ENCODE data around the gene AXL. TPM values are rescaled to one million over a fixed set of nuclear protein-coding genes. Genes with fewer than 3 reads are reported as not detected.
A peak's percentile ranks its signal among the peaks of the same experiment; 100 is the strongest.

The AXL gene
- total and polyA plus RNA-seq, 2 donors (not counting 3 experiments of a cell fraction or from before 2014, with no cell fraction given), result 86.9 to 172 TPM

DNA sequence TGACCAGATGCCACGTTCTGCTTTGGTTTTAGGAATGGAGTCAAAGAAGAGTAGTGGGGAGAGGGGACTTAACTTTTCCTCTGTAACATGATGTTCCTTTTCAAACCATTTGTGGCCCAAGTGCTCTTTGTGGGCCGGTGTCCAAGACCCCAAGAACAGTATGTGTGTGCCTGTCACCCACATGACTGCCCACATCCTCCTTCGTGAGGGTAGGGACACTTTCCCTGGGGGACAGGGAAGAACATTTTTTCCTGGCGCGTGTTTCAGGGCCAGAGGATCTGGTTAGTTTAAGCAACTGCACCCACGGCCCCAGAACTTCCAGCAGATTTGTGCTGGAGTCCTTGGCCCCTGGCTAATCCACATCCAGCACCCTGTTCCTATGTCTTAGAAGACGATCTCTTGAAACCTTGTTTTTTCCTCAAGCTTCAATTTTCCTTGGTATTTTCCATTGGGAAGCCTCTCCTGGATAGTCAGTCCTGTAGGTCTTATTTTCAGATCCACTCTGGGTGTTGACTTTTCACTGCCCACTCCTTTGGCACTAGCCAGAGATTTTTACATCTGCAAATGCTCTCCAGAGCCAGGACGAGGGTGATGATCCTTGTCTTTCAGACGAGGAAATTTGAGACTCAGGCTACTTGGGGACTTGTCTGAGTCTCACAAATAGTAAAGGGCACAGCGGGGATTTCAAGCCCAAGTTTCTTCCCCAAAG lies 80.2 kb downstream of the AXL start:
- DNase-seq (ENCODE audit: low read depth, low spot score) (no peak), FAIRE-seq (no peak)
- Histone ChIP-seq H3K27ac (ENCODE audit: insufficient read depth, low read depth, low read length) (peak overlapping the region; percentile 43), H3K9ac (replicated peaks; ENCODE audit: extremely low read depth, insufficient read depth, low read length) (no peak overlapping the region), H3K79me2 (ENCODE audit: control insufficient read depth, insufficient read depth, low read length) (peaks cover 4% of the 10 kb centered on the region), H3K27me3 (ENCODE audit: control insufficient read depth in 2 of 2, insufficient read depth in 2 of 2, low read length in 2 of 2) (no peaks in the 10 kb centered on the region), H3K4me3 (replicated peaks in 1 of 3; ENCODE audit: insufficient read depth in 1 of 3, low read depth in 1 of 3, low read length in 3 of 3) (no peak overlapping the region), H3K36me3 (ENCODE audit: control insufficient read depth in 2 of 2, extremely low read depth in 1 of 2, insufficient read depth in 2 of 2, low read length in 2 of 2) (peaks cover 53 to 79% of the 10 kb centered on the region in 2 experiments), H3K9me1 (replicated peaks; ENCODE audit: control insufficient read depth, extremely low read depth, insufficient read depth, low read length) (no peaks in the 10 kb centered on the region), H4K20me1 (replicated peaks; ENCODE audit: control insufficient read depth, extremely low read depth, insufficient read depth, low read length) (no peaks in the 10 kb centered on the region), H3K9me3 (replicated peaks; ENCODE audit: control insufficient read depth, insufficient read depth, low read length) (no peaks in the 10 kb centered on the region), H3K4me1 (ENCODE audit: control insufficient read depth, extremely low read depth, insufficient read depth, low read length) (no peaks in the 10 kb centered on the region), H3K4me2 (ENCODE audit: insufficient read depth, low read length) (no peak overlapping the region), H2AFZ (ENCODE audit: low read depth, low read length) (no peak overlapping the region)
- ChIA-PET POLR2A (no interaction called here), CTCF (interaction anchor here (1.6 to 3.7 kb wide), 2 partner anchors 9 to 95 kb away, joined by 5 to 20 read pairs; partner anchors contain the start of gene CCDC97)
- no TSS peak for BruUV-seq (replicated peaks)
- dilution Hi-C loops (cut with MboI; ENCODE audit: extremely low pct_ligation_motif_present, low sequenced_read_pairs) (no loop called here), intact Hi-C loops (cut with micrococcal nuclease) (no loop called here)
- TF ChIP-seq JUN (IDR thresholded peaks at IDR 0.05; ENCODE audit: borderline replicate concordance, insufficient read depth, insufficient read length, low read depth) (no peak), MYC (IDR thresholded peaks at IDR 0.05; ENCODE audit: low read depth, low read length) (no peak), EZH2 (IDR thresholded peaks at IDR 0.05; ENCODE audit: borderline replicate concordance, low read depth, low read length, severe bottlenecking) (no peak)
- TF ChIP-seq, protein P1, sequence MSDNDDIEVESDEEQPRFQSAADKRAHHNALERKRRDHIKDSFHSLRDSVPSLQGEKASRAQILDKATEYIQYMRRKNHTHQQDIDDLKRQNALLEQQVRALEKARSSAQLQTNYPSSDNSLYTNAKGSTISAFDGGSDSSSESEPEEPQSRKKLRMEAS (IDR thresholded peaks at IDR 0.05; ENCODE audit: insufficient read depth, insufficient read length), result no peak

DNA sequence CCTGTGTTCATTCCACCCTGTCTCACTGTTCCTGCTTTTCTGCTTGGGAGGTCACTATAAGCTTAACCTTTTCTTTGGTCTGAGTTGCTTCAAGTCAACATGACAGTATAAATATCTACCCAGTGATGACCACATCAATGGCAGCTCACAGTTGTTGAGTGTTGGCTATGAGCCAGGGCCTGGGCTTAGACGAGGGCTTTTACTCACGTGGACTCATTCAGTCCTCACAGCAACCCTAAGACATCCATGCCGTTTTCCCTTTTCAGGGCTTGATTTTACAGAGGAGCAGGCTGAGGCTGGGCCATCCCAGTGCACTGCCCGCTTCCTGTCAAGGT lies 80.7 kb downstream of the AXL start:
- Histone ChIP-seq H3K9me3 (replicated peaks; ENCODE audit: control insufficient read depth, insufficient read depth, low read length) (no peaks in the 10 kb centered on the region), H3K4me2 (ENCODE audit: insufficient read depth, low read length) (no peak overlapping the region), H2AFZ (ENCODE audit: low read depth, low read length) (no peak overlapping the region), H4K20me1 (replicated peaks; ENCODE audit: control insufficient read depth, extremely low read depth, insufficient read depth, low read length) (no peaks in the 10 kb centered on the region), H3K27me3 (ENCODE audit: control insufficient read depth in 2 of 2, insufficient read depth in 2 of 2, low read length in 2 of 2) (no peaks in the 10 kb centered on the region), H3K4me1 (ENCODE audit: control insufficient read depth, extremely low read depth, insufficient read depth, low read length) (no peaks in the 10 kb centered on the region), H3K4me3 (replicated peaks in 1 of 3; ENCODE audit: insufficient read depth in 1 of 3, low read depth in 1 of 3, low read length in 3 of 3) (no peak overlapping the region), H3K36me3 (ENCODE audit: control insufficient read depth in 2 of 2, extremely low read depth in 1 of 2, insufficient read depth in 2 of 2, low read length in 2 of 2) (peaks cover 52 to 79% of the 10 kb centered on the region in 2 experiments), H3K79me2 (ENCODE audit: control insufficient read depth, insufficient read depth, low read length) (peaks cover 4% of the 10 kb centered on the region), H3K9ac (replicated peaks; ENCODE audit: extremely low read depth, insufficient read depth, low read length) (no peak overlapping the region), H3K9me1 (replicated peaks; ENCODE audit: control insufficient read depth, extremely low read depth, insufficient read depth, low read length) (no peaks in the 10 kb centered on the region), H3K27ac (ENCODE audit: insufficient read depth, low read depth, low read length) (no peak overlapping the region)
- no TSS peak for BruUV-seq (replicated peaks)
- intact Hi-C loops (cut with micrococcal nuclease), result no loop called here
- TF ChIP-seq MYC (IDR thresholded peaks at IDR 0.05; ENCODE audit: low read depth, low read length) (no peak), EZH2 (IDR thresholded peaks at IDR 0.05; ENCODE audit: borderline replicate concordance, low read depth, low read length, severe bottlenecking) (no peak), JUN (IDR thresholded peaks at IDR 0.05; ENCODE audit: borderline replicate concordance, insufficient read depth, insufficient read length, low read depth) (no peak), FOS (IDR thresholded peaks at IDR 0.05; ENCODE audit: borderline replicate concordance, insufficient read depth, low read length) (no peak), POLR2AphosphoS5 (IDR thresholded peaks at IDR 0.05; ENCODE audit: insufficient read depth, low read depth, low read length) (no peak), GATA2 (IDR thresholded peaks at IDR 0.05; ENCODE audit: insufficient read depth, insufficient read length, low read depth, low read length) (no peak), POLR2A (IDR thresholded peaks at IDR 0.05; ENCODE audit: low read depth, low read length) (no peak)
- TF ChIP-seq, protein P1 (IDR thresholded peaks at IDR 0.05; ENCODE audit: insufficient read depth, insufficient read length), result no peak
- TF ChIP-seq, protein P2, sequence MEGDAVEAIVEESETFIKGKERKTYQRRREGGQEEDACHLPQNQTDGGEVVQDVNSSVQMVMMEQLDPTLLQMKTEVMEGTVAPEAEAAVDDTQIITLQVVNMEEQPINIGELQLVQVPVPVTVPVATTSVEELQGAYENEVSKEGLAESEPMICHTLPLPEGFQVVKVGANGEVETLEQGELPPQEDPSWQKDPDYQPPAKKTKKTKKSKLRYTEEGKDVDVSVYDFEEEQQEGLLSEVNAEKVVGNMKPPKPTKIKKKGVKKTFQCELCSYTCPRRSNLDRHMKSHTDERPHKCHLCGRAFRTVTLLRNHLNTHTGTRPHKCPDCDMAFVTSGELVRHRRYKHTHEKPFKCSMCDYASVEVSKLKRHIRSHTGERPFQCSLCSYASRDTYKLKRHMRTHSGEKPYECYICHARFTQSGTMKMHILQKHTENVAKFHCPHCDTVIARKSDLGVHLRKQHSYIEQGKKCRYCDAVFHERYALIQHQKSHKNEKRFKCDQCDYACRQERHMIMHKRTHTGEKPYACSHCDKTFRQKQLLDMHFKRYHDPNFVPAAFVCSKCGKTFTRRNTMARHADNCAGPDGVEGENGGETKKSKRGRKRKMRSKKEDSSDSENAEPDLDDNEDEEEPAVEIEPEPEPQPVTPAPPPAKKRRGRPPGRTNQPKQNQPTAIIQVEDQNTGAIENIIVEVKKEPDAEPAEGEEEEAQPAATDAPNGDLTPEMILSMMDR (IDR thresholded peaks at IDR 0.05; ENCODE audit: extremely low read depth in 1 of 2, insufficient read depth in 1 of 2, low read depth in 1 of 2, low read length in 2 of 2), result no peak
- CTCF ChIA-PET, result interaction anchor here (3.7 kb wide), 1 partner anchor 9 kb away, joined by 20 read pairs; the partner anchor contains the start of gene CCDC97
- dilution Hi-C loops (cut with MboI; ENCODE audit: extremely low pct_ligation_motif_present, low sequenced_read_pairs), result no loop called here
- FAIRE-seq (no peak), DNase-seq (ENCODE audit: low read depth, low spot score) (peak; percentile 29)
- POLR2A ChIA-PET, result no interaction called here

Measured in endothelial cell of umbilical vein (primary cell).